ENCODE results near the gene GPR37L1.

DNA sequence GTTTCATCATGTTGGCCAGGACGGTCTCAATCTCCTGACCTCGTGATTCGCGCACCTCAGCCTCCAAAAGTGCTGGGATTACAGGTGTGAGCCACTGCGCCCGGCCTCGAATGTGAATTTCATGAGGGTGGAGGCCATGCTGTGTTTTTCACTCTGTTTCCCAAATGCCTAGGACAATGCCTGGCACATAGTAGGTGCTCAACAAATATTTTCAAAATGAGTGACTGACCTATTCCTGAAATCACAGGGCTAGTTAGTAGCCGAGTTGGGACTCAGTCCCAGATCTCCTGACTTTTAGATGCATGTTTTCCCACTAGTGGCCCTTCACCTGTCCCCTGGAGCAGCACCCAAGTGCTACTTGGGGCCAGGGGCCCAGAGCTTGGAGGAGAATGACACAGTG, 6.4 kb upstream of the GPR37L1 start:
- TF ChIP-seq, protein P1, sequence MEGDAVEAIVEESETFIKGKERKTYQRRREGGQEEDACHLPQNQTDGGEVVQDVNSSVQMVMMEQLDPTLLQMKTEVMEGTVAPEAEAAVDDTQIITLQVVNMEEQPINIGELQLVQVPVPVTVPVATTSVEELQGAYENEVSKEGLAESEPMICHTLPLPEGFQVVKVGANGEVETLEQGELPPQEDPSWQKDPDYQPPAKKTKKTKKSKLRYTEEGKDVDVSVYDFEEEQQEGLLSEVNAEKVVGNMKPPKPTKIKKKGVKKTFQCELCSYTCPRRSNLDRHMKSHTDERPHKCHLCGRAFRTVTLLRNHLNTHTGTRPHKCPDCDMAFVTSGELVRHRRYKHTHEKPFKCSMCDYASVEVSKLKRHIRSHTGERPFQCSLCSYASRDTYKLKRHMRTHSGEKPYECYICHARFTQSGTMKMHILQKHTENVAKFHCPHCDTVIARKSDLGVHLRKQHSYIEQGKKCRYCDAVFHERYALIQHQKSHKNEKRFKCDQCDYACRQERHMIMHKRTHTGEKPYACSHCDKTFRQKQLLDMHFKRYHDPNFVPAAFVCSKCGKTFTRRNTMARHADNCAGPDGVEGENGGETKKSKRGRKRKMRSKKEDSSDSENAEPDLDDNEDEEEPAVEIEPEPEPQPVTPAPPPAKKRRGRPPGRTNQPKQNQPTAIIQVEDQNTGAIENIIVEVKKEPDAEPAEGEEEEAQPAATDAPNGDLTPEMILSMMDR (IDR thresholded peaks at IDR 0.05), result no peak
- no peak for TF ChIP-seq POLR2A (IDR thresholded peaks at IDR 0.05)
- no peak for TF ChIP-seq POLR2AphosphoS5 (IDR thresholded peaks at IDR 0.05)
